ENCODE data around the gene OGG1.
A peak's percentile ranks its signal among the peaks of the same experiment; 100 is the strongest.

The OGG1 gene

DNA sequence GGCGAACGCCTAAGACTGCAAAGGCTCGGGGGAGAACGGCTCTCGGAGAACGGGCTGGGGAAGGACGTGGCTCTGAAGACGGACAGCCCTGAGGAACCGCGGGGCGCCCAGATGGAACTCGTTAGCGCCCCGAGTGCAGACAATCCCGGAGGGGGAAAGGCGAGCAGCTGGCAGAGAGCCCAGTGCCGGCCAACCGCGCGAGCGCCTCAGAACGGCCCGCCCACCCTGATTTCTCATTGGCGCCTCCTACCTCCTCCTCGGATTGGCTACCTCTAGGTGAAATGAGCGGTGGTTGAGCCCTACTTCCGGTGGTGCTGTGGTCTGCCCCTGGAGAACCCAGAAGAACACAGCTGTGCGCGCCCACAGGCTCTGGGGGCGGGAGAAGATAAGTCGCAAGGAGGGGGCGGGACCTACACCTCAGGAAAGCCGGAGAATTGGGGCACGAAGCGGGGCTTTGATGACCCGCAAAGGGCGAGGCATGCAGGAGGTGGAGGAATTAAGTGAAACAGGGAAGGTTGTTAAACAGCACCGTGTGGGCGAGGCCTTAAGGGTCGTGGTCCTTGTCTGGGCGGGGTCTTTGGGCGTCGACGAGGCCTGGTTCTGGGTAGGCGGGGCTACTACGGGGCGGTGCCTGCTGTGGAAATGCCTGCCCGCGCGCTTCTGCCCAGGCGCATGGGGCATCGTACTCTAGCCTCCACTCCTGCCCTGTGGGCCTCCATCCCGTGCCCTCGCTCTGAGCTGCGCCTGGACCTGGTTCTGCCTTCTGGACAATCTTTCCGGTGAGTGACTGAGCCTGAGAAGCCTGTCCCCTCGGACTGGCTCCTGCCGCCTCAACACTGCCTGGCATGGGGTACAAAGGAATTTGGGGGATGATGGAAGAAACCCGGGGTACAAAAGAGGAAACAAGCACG, at the start of gene OGG1:
TSS of gene OGG1 (plus strand) at position 308 of the 911 bp plus-strand sequence. CDS start at position 643, 335 bp downstream.
- DNase-seq: peak; percentile 97 to 98

DNA sequence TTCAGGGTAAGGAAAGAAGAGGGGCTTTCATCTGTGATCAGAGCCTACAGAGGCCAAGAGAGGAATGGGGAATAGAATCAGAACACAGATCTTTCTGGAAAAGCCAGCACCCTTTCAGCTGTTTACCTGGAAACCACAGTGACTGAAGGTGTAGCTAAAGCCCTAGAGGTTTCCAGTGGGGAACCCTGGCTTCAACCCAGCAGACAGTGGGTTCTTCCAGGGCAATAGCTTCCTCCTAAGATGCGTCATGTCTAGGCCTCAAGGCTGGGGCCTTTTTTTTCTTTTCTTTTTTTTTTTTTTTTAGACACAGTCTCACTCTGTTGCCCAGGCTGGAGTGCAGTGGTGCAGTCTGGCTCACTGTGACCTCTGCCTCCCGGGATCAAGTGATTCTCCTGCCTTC, 49.2 kb upstream of the OGG1 start:
- no peak for DNase-seq

GRCh38 chr3:9701006-9701405, 48.7 kb upstream of the OGG1 start:
- no peak for DNase-seq

- DNase-seq: no peak
Measured at GRCh38 chr3:9701711-9702110, 48.0 kb upstream of the OGG1 start.

DNA sequence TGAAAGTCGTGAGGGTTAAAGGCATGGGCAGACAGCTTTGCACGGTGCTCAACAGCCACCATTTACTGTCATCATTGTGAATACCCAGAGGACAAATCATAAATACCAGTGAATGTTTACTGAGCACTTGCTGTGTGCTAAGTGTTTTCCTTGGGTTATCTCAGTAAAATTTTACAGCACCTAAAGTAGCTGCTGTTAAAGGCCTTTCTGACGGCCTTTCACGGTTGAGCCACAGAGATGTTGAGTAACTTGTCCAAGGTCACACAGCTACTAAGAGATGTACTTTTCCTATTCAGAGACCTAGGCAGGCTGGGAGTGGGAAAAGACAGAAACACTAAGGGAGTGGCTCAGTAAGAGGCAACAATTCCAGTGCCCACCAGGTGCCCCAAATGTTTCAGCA, 46.5 kb upstream of the OGG1 start:
- DNase-seq: no peak

- peak; percentile 24 to 37 for DNase-seq
Measured at GRCh38 chr3:9703736-9704346, 45.9 kb upstream of the OGG1 start, which contains the start of gene CPNE9. Gene CPNE9 (plus strand): TSS chr3:9703833. CDS start chr3:9703997, 164 bp downstream.

GRCh38 chr3:9704347-9705322, 45.1 kb upstream of the OGG1 start:
- DNase-seq: peak; percentile 4 to 6

DNA sequence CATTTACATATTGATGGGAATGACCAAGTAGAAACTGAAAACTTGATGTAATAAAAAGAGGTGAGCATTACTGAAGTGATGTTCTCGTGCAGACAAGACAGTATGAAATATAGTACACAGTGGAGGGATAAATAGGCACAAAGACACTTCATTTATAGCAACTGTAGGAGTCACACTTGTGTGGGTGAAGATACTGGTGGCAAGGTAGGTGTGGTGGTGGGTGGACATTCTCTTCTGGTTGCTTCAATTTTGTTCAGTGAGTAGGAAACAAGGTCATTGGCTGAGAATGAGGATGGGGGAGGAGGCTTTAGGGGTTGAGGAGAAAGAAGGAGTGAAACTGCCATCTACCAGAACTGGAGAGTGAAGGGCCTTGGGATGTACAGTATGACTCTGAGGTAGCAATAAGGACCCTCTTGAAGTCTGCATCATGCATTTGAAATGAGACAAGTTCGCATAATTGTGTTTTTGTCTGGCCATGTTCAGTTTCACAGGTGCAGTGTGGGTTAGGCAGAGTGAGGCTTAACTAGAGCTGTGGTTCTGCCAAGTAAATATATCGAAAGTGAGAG, 39.5 kb upstream of the OGG1 start:
- no peak for DNase-seq

DNA sequence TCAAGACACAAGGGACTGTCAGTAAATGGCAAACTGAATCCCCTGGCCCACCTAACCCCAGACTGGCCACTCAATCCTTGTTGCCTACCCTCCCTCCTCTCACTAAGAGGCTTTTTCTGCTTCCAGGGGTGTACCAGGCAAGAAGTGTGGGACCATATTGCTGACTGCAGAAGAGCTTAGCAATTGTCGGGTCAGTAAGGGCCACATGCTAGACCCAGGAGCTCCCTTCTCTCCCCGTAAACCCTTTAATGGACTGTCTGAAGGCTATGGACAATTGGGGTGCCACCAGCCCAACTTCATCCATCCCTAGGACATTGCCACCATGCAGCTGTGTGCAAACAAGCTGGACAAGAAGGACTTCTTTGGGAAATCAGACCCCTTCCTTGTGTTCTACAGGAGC, 37.3 kb upstream of the OGG1 start:
- no peak for DNase-seq

- no peak for DNase-seq
Measured at GRCh38 chr3:9713142-9713541, 36.6 kb upstream of the OGG1 start.

GRCh38 chr3:9715136-9715535, 34.6 kb upstream of the OGG1 start:
- peak in 1 of 2 experiments; percentile 14 for DNase-seq

GRCh38 chr3:9715764-9716437, 33.9 kb upstream of the OGG1 start:
- no peak for DNase-seq

GRCh38 chr3:9716801-9717555, 32.8 kb upstream of the OGG1 start:
- no peak for DNase-seq

GRCh38 chr3:9717563-9717962, 32.2 kb upstream of the OGG1 start:
- DNase-seq: no peak

DNA sequence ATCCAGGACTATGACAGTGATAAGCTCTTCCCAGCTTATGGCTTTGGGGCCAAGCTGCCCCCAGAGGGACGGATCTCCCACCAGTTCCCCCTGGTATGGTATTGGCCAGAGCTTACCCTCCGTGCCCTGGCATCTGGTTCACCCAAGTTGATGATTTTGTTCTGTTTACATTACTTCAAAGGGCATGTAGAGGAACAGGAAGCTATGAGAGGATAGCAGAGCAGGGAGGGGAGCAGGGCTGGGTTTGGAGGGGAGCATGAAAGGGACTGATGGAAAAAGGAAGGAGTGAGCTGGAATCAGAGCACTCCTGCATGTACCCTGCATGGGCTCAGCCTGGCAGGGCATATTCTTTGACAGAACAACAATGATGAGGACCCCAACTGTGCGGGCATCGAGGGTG, 31.6 kb upstream of the OGG1 start:
- no peak for DNase-seq

GRCh38 chr3:9721015-9721699, 28.6 kb upstream of the OGG1 start:
- DNase-seq: no peak

DNA sequence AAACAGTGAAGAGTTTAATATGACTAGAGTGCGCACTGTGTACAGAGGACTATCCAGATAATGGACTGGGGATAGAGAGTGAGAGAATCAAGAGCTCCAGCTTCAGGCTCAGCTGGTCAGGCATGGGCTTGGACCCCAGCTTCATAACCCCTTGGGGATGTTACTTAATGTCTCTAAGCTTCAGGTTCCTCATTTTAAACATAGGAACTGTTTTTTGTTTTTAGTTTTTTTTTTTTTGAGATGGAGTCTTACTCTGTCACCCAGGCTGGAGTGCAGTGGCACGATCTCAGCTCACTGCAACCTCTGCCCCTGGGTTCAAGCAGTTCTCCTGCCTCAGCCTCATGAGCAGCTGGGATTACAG, 28.1 kb upstream of the OGG1 start:
- no peak for DNase-seq

GRCh38 chr3:9725775-9726515, 23.8 kb upstream of the OGG1 start:
- no peak for DNase-seq

GRCh38 chr3:9727041-9727595, 22.6 kb upstream of the OGG1 start:
- no peak for DNase-seq

GRCh38 chr3:9727743-9728142, 22.0 kb upstream of the OGG1 start:
- no peak for DNase-seq

All from NCI-H2081 (cell line).